ENCODE results near the gene CYB561D1.

Gene CYB561D1

GRCh38 chr1:109499081-109499480 is 5.2 kb downstream of the CYB561D1 start:
- ChIA-PET CTCF (interaction anchor here (0.6 to 9.8 kb wide), 7 partner anchors 9 to 103 kb away, joined by 3 to 115 read pairs (median 5); no protein-coding TSS in a partner anchor), POLR2A (interaction anchor here (1.2 kb wide), 1 partner anchor 31 kb away, joined by 4 read pairs; no protein-coding TSS in a partner anchor)
- no peak for TF ChIP-seq FOXA1 (IDR thresholded peaks at IDR 0.05)
- no peak for TF ChIP-seq ARNT (IDR thresholded peaks at IDR 0.05)
- TF ChIP-seq LEF1 (IDR thresholded peaks at IDR 0.05; ENCODE audit: borderline replicate concordance) = no peak
- no peak for TF ChIP-seq PKNOX1 (IDR thresholded peaks at IDR 0.05)
- DNase-seq (ENCODE audit: extremely low spot score) = no peak

GRCh38 chr1:109499661-109500536 is 6.0 kb downstream of the CYB561D1 start:
- POLR2A ChIA-PET = interaction anchor here (1.0 to 1.2 kb wide), 2 partner anchors 31 to 33 kb away, joined by 3 to 4 read pairs; no protein-coding TSS in a partner anchor
- no peak for TF ChIP-seq PKNOX1 (IDR thresholded peaks at IDR 0.05)
- TF ChIP-seq CTBP1 (IDR thresholded peaks at IDR 0.05; ENCODE audit: borderline replicate concordance) = no peak
- TF ChIP-seq L3MBTL2 (conservative IDR thresholded peaks at IDR 0.05) = no peak
- TF ChIP-seq SP1 (IDR thresholded peaks at IDR 0.05) = no peak
- no peak for TF ChIP-seq ARNT (IDR thresholded peaks at IDR 0.05)
- TF ChIP-seq LEF1 (IDR thresholded peaks at IDR 0.05; ENCODE audit: borderline replicate concordance) = no peak
- no peak for TF ChIP-seq TARDBP (IDR thresholded peaks at IDR 0.05)
- no peak for TF ChIP-seq ELF4 (IDR thresholded peaks at IDR 0.05)
- no peak for TF ChIP-seq ZNF384 (IDR thresholded peaks at IDR 0.05)
- TF ChIP-seq NFRKB (IDR thresholded peaks at IDR 0.05) = no peak
- TF ChIP-seq FOXK2 (IDR thresholded peaks at IDR 0.05) = no peak
- TF ChIP-seq FOXM1 (IDR thresholded peaks at IDR 0.05; ENCODE audit: borderline replicate concordance) = no peak
- no peak for TF ChIP-seq SUZ12 (IDR thresholded peaks at IDR 0.05)
- TF ChIP-seq HDGF (IDR thresholded peaks at IDR 0.05; ENCODE audit: borderline replicate concordance) = no peak
- no peak for TF ChIP-seq FOXA1 (IDR thresholded peaks at IDR 0.05)
- TF ChIP-seq BHLHE40 (IDR thresholded peaks at IDR 0.05; ENCODE audit: borderline replicate concordance) = no peak
- peak; percentile 58 for DNase-seq (ENCODE audit: extremely low spot score)
- CTCF ChIA-PET = interaction anchor here (1.2 to 9.8 kb wide), 4 partner anchors 10 to 32 kb away, joined by 3 to 115 read pairs (median 6); partner anchors contain the start of gene AMIGO1

GRCh38 chr1:109500941-109501381 is 7.1 kb downstream of the CYB561D1 start:
- no peak for DNase-seq (ENCODE audit: extremely low spot score)
- POLR2A ChIA-PET = no interaction called here
- CTCF ChIA-PET = interaction anchor here (1.2 to 9.8 kb wide), 2 partner anchors 9 to 31 kb away, joined by 3 to 115 read pairs; partner anchors contain the start of gene AMIGO1
- TF ChIP-seq BHLHE40 (IDR thresholded peaks at IDR 0.05; ENCODE audit: borderline replicate concordance) = no peak
- no peak for TF ChIP-seq ZNF384 (IDR thresholded peaks at IDR 0.05)
- no peak for TF ChIP-seq PKNOX1 (IDR thresholded peaks at IDR 0.05)
- TF ChIP-seq ARNT (IDR thresholded peaks at IDR 0.05) = no peak
- TF ChIP-seq SP1 (IDR thresholded peaks at IDR 0.05) = no peak
- TF ChIP-seq FOXA1 (IDR thresholded peaks at IDR 0.05) = no peak
- TF ChIP-seq CTBP1 (IDR thresholded peaks at IDR 0.05; ENCODE audit: borderline replicate concordance) = no peak
- no peak for TF ChIP-seq HDGF (IDR thresholded peaks at IDR 0.05; ENCODE audit: borderline replicate concordance)

- ChIA-PET CTCF (interaction anchor here (1.5 kb wide), 1 partner anchor 11 kb away, joined by 4 read pairs; no protein-coding TSS in a partner anchor), POLR2A (no interaction called here)
- DNase-seq (ENCODE audit: extremely low spot score) = no peak
- TF ChIP-seq NFRKB (IDR thresholded peaks at IDR 0.05) (no peak), BHLHE40 (IDR thresholded peaks at IDR 0.05; ENCODE audit: borderline replicate concordance) (no peak), ARNT (IDR thresholded peaks at IDR 0.05) (no peak), HDGF (IDR thresholded peaks at IDR 0.05; ENCODE audit: borderline replicate concordance) (no peak), L3MBTL2 (conservative IDR thresholded peaks at IDR 0.05) (no peak), FOXK2 (IDR thresholded peaks at IDR 0.05) (no peak), PKNOX1 (IDR thresholded peaks at IDR 0.05) (no peak)
These were observed 7.9 kb downstream of the CYB561D1 start for GRCh38 chr1:109501644-109502363.

- DNase-seq (ENCODE audit: extremely low spot score) = no peak
- TF ChIP-seq TARDBP (IDR thresholded peaks at IDR 0.05) (no peak), FOXK2 (IDR thresholded peaks at IDR 0.05) (no peak), FOXM1 (IDR thresholded peaks at IDR 0.05; ENCODE audit: borderline replicate concordance) (no peak), ZNF384 (IDR thresholded peaks at IDR 0.05) (no peak), FOXA1 (IDR thresholded peaks at IDR 0.05) (no peak), PKNOX1 (IDR thresholded peaks at IDR 0.05) (no peak), ELF4 (IDR thresholded peaks at IDR 0.05) (no peak), ARNT (IDR thresholded peaks at IDR 0.05) (no peak), LEF1 (IDR thresholded peaks at IDR 0.05; ENCODE audit: borderline replicate concordance) (no peak)
- ChIA-PET CTCF (interaction anchor here (1.5 kb wide), 1 partner anchor 12 kb away, joined by 4 read pairs; no protein-coding TSS in a partner anchor), POLR2A (no interaction called here)
These were observed 8.5 kb downstream of the CYB561D1 start for GRCh38 chr1:109502364-109502851.
